ENCODE data around the gene USP30. TPM values are rescaled to one million over a fixed set of nuclear protein-coding genes. Genes with fewer than 3 reads are reported as not detected.

USP30 gene
- total RNA-seq, 2 donors from 2014 or later = 18.0 to 30.1 TPM

- H3K27me3 ChIP-seq (replicated peaks; ENCODE audit: insufficient read depth) = no peaks in the 10 kb centered on the region
- peaks cover 16% of the 10 kb centered on the region for H3K4me1 ChIP-seq (replicated peaks)
- H3K27ac ChIP-seq = peak overlapping the region; percentile 56 to 59
- no peaks in the 10 kb centered on the region for H3K36me3 ChIP-seq
- no peaks in the 10 kb centered on the region for H3K9me3 ChIP-seq
- WGBS = 58% methylated on average over 12 of the region's 12 CpGs
- DNase-seq (ENCODE audit: low spot score) = no peak
- intact Hi-C loops (cut with DNase I) = loop anchor here (10.0 kb wide), 1 partner anchor 268 kb away; no protein-coding TSS in a partner anchor
- no peak overlapping the region for H3K4me3 ChIP-seq
- TF ChIP-seq POLR2A (IDR thresholded peaks at IDR 0.05) (no peak), POLR2AphosphoS5 (IDR thresholded peaks at IDR 0.05) (no peak), CTCF (IDR thresholded peaks at IDR 0.05) (no peak)
Observed at GRCh38 chr12:109116611-109116949, 64.2 kb downstream of the USP30 start.

GRCh38 chr12:109120095-109120494 is 67.7 kb downstream of the USP30 start:
- Histone ChIP-seq H3K9me3 (no peaks in the 10 kb centered on the region), H3K4me1 (replicated peaks) (peaks cover 13% of the 10 kb centered on the region), H3K4me3 (no peak overlapping the region), H3K27ac (no peak overlapping the region), H3K36me3 (no peaks in the 10 kb centered on the region), H3K27me3 (replicated peaks; ENCODE audit: insufficient read depth) (no peaks in the 10 kb centered on the region)
- TF ChIP-seq POLR2A (IDR thresholded peaks at IDR 0.05) (no peak), POLR2AphosphoS5 (IDR thresholded peaks at IDR 0.05) (no peak), CTCF (IDR thresholded peaks at IDR 0.05) (no peak)
- intact Hi-C loops (cut with DNase I) = no loop called here
- WGBS = 77% methylated on average over 2 of the region's 2 CpGs
- DNase-seq (ENCODE audit: low spot score) = no peak

- TF ChIP-seq CTCF (IDR thresholded peaks at IDR 0.05) (no peak), POLR2AphosphoS5 (IDR thresholded peaks at IDR 0.05) (no peak)
- 74% methylated on average over 4 of the region's 4 CpGs for WGBS
- no peak overlapping the region for H3K27ac ChIP-seq
- DNase-seq (ENCODE audit: low spot score) = no peak
- H3K4me3 ChIP-seq = no peak overlapping the region
- no peaks in the 10 kb centered on the region for H3K36me3 ChIP-seq
- H3K4me1 ChIP-seq (replicated peaks) = peaks cover 9% of the 10 kb centered on the region
- intact Hi-C loops (cut with DNase I) = no loop called here
- H3K27me3 ChIP-seq (replicated peaks; ENCODE audit: insufficient read depth) = no peaks in the 10 kb centered on the region
- H3K9me3 ChIP-seq = no peaks in the 10 kb centered on the region
Observed at GRCh38 chr12:109120557-109120956, 68.2 kb downstream of the USP30 start.

- DNase-seq (ENCODE audit: low spot score) = no peak
- Histone ChIP-seq H3K36me3 (no peaks in the 10 kb centered on the region), H3K9me3 (no peaks in the 10 kb centered on the region), H3K27ac (no peak overlapping the region), H3K27me3 (replicated peaks; ENCODE audit: insufficient read depth) (no peaks in the 10 kb centered on the region), H3K4me3 (no peak overlapping the region), H3K4me1 (replicated peaks) (peaks cover under 1% of the 10 kb centered on the region)
- intact Hi-C loops (cut with DNase I) = no loop called here
- TF ChIP-seq POLR2A (IDR thresholded peaks at IDR 0.05) (no peak), POLR2AphosphoS5 (IDR thresholded peaks at IDR 0.05) (no peak), CTCF (IDR thresholded peaks at IDR 0.05) (no peak)
- 92% methylated on average over 3 of the region's 3 CpGs for WGBS
Observed at GRCh38 chr12:109121346-109121880, 69.0 kb downstream of the USP30 start.

- WGBS = 69% methylated on average over 12 of the region's 12 CpGs
Observed at GRCh38 chr12:109124878-109125648, 72.7 kb downstream of the USP30 start.

More at GRCh38 chr12:109124878-109125648, 72.7 kb downstream of the USP30 start:
- Histone ChIP-seq H3K27me3 (replicated peaks; ENCODE audit: insufficient read depth) (no peaks in the 10 kb centered on the region), H3K27ac (no peak overlapping the region), H3K4me3 (no peak overlapping the region), H3K9me3 (no peaks in the 10 kb centered on the region), H3K36me3 (no peaks in the 10 kb centered on the region), H3K4me1 (replicated peaks) (no peaks in the 10 kb centered on the region)
- intact Hi-C loops (cut with DNase I) = no loop called here
- TF ChIP-seq POLR2A (IDR thresholded peaks at IDR 0.05) = no peak
- no peak for TF ChIP-seq POLR2AphosphoS5 (IDR thresholded peaks at IDR 0.05)
- no peak for TF ChIP-seq CTCF (IDR thresholded peaks at IDR 0.05)
- DNase-seq (ENCODE audit: low spot score) = no peak

Data from prostate gland (tissue), 2 donors.